Measurements from ENCODE around the gene SPP2.

Gene SPP2

DNA sequence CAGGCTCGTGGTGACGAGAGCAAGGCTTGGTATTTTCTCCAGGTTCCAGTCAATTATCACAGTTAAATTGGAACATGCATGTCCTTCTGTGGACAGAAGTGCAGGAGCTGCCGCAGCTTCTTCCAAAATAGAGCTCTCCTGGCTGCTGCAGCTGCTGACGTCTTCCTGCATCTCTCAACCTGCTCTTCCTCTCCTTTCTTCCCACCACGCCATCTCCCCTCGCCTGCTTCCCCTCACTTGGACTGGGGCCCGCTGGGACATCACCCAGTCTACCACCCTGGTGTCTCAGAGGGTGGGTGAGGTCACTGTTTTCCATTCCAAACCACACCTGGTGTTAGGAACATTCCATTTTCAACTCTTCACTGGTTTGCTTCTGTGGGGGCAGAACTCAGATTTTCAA lies 41.4 kb downstream of the SPP2 start:
- no peak for DNase-seq (ENCODE audit: low read depth in 3 of 3)

DNA sequence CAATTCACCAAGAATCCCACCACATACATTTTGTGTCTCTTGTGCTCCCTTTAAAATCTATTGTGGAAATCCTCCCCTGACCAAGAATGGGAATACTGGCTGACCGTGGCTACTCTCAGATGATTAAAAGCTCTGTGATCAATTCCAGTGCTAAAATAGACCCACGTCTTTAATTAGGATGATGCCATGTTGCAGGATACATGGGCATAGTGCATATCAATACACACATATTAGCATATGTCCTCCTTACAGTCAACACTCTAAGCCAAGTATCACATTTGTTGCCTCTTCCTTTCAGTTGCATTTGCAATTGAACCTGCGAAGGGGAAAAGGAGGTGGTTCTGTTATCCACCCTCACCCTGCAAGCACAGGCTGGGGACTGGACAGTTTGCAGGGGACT lies 41.8 kb downstream of the SPP2 start:
- no peak for DNase-seq (ENCODE audit: low read depth in 3 of 3)

DNA sequence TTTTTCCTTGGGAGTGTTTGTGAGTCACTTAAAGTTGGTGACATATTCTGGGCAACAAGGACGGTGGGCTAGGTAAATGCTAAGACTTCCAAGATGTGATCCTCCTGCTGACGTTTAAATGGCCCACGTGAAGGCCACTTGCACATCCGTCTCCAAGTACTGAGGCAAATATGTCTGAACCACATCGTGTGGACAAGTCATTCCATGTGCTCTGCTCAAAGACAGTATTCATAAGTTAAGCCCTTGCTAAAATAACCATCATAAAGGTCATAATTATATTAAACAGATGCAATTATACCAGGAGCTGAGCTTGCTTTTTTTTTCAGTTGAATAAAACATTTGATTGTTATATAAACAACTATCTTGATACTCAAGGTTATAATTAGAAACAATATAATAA lies 44.8 kb downstream of the SPP2 start:
- no peak for DNase-seq (ENCODE audit: low read depth in 3 of 3)

DNA sequence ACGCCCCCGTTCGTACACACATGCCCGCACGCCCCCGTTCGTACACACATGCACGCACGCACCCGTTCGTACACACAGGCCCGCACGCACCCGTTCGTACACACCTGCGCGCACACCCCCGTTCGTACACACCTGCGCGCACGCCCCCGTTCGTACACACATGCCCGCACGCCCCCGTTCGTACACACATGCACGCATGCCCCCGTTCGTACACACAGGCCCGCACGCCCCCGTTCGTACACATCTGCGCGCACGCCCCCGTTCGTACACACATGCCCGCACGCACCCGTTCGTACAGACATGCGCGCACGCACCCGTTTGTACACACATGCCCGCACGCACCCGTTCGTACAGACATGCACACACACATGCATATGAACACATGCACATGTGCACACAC lies 45.7 kb downstream of the SPP2 start:
- DNase-seq (ENCODE audit: low read depth in 3 of 3) = no peak

DNA sequence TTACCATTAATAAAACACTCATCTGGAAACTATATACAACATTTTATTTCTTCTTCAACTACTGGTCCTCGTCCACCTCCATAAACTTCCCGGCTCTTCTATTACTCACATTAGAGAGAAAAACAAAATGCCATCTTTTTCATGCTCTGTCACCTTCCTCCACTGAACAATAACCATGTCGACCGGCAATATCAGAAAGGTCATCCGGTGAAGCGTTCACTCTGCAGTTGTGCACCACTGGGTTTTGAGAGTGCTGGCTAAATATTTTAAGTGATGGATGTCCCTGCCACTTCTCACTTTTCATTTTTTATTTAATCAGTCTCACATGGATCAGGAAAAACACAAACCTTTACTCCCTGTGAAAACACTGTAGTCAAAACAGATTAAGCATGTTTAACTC lies 48.2 kb downstream of the SPP2 start:
- DNase-seq (ENCODE audit: low read depth in 3 of 3) = no peak

DNA sequence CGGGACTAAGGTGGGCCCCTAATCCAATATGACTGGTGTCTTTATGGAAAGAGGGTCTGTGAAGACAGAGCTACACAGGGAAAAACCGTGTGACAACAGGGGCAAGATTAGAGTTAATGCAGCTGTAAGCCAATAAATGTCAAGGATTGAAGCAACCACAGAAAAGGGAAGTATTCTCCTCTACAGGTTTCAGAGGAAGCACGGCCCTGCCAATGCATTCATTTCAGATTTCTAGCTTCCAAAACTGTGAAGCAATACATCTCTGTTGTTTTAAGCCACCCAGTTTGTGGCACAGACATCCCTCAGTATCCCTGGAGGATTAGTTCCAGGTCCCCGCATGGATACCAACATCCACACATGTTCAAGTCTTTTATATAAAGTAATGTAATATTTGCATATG lies 48.8 kb downstream of the SPP2 start:
- DNase-seq (ENCODE audit: low read depth in 3 of 3) = no peak

DNA sequence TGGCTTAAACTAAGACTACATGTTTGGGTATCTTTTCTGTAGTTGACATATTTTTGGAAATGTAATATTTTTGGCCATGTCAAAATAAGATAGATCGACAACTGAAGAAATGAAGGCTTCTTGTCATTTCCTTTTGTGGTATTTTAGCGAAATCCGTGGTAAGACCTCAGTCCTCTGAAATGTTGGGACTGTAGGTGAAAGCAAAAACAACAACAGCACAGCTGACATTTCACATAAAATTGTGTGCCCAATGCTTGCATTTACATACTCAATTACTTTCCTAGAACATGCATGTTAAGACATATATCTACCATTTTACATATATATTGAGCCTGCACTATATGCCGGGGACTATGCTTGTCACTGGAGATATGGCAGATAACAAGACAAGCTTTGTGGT lies 50.2 kb downstream of the SPP2 start:
- DNase-seq (ENCODE audit: low read depth in 3 of 3) = no peak

DNA sequence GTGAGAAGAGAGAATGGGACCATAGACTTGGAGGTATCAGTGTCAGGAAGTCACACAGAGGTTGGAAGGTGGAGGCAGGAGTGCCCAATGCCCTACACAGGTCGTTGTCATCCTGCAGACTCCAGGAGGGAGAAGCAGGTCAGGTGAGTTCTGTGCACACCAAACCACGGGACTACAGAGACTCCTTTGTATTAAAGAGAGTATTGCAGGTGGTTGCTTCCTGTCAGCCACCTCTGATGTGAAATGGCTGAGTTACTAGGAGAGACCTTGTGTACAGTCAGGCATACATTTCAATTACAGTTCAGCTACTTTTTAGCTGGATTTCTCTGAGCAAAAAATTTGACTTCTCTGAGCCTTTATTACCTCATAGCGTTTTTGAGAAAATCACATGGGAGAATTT lies 51.6 kb downstream of the SPP2 start:
- no peak for DNase-seq (ENCODE audit: low read depth in 3 of 3)

DNA sequence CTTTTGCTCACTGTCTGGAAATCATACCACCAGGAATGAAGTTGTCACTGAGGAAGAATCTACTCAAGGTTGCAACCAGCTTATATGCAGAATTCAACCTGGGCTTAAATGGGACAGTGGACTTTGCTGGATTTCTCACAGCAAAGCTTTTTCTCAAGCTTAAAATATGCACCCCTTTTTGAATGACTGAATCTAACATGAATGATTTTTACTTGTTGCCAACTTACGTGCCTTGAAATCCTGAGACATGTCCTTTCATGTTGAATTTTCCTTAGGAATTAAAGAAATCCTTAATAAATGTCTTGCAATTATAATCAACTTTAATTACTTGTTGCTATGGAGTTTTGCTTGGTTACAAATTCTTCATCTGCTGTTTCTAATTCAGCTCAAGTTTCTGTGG lies 57.4 kb downstream of the SPP2 start:
- no peak for DNase-seq (ENCODE audit: low read depth in 3 of 3)

DNA sequence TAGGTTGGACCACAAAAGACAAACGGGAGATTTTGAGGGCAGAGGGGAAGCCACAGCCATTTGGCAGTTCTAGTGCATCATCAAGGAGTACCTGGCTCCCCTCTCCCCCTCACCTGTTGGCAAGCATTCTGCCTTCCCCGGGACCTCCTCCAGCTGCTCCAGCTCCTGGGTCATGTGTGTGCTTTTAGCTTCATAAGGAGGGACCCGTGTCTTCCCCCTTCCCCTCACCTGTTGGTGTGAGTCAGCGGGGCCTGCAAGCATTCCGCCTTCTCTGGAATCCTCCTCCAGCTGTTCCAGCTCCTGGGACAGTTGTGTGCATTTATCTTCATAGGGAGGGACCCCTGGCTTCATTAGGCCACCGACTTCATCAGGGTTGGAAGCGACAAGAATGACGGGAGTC lies 58.8 kb downstream of the SPP2 start:
- DNase-seq (ENCODE audit: low read depth in 3 of 3) = no peak

DNA sequence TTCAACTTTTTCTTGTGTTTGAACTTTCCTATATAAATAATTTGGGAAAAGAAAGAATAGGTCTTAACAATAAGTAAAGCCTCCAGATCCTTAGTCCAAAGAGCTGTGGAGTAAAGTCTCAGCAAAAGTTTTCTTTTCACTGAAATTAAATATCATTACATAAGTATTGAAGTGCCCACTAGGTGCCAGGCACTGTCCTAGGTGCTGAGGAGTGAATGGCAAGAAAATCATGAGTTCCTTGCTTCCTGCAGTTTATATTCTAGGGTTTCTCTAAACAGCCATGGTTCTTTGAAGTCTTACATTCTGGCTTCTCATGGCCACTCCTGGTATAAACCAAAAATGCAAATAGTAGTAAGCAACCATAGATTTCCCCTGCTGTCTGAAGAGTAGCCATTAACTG lies 59.7 kb downstream of the SPP2 start:
- no peak for DNase-seq (ENCODE audit: low read depth in 3 of 3)

DNA sequence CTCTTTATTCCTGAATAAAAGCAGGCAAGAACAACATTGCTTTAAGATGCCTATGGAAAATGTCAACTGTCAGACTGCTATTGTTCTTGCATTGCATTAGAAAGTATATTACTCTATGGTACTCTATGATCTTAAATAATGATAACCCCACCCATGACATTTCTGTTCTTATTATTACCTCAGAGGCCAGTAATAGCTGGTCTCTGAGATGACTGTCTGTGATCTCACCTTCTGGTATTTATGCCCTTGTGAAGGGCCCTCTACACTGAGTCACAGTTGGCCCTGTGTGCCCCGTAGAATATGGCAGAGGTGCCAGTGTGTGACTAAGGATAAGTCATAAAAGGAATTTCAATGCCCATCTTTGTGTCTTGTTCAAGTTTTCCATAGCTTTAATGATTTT lies 61.0 kb downstream of the SPP2 start:
- DNase-seq (ENCODE audit: low read depth in 3 of 3) = no peak

DNA sequence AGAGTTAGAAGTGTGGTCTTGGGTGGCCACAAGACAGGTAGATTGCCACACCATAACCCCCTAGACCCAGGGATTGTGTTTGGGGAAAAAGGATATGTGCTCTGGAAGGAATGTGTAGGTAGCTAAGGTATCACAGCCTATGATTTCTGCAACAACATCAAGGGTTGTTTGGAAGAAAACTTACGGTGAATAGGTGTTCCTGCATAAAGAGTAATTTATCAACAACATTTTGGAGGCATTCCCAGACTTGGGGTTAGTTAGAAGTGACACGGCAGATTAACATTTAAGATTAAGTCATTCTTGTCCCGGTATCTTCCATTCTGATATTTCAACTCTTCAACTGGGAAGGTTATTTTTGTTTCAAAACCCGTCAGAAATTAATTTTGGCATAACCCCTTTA lies 65.5 kb downstream of the SPP2 start:
- DNase-seq (ENCODE audit: low read depth in 3 of 3) = no peak

DNA sequence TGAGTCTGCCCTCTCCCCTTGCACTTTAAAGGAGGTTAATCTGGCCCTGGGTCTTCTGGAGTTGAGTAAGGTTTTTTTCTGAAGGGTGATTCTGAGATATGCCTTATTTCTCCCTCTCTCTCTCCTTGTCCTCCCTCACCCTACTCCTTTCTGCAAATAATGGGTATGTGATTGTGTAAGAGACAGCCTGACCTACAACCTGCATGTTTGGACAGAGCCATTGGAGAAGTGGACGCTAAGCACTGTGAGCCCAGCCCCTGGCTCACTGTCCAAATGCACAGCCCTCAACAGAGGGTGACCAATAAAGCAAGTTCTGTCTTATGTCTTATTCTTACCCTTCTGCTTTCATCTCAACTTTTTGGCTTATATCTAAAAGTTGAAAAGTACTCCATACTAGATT lies 71.5 kb downstream of the SPP2 start:
- no peak for DNase-seq (ENCODE audit: low read depth in 3 of 3)

DNA sequence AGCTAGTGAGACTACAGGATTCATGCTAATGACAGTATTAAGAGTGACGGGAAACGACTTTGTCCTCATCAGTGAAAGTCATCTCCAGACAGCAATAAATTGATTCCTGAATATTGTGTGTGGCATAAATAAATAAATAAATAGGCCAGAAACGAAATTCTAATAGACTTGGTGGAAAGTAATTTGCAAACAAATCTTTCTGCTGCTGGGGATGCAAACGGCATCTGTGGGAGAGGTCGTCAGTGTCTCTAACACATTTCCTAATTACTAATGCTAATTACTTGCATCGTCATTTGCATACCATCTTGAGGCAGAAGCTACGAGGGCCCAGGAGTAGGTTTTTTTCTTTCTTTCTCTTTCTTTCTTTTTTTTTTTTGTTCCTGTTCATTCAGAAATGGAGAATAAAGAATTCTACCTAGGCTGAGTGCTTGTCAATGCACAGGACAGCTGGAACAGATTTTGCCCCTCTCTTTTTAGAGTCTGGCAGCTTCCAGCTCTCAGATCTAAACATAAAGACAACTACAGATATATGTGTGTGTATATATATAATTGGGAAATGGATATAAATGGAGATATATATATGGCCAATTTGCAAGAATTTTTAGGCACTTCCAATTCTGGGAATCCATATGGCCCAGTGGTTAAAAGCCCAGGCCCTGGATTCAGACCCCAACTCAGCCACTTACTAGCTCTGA lies 75.1 kb downstream of the SPP2 start:
- no peak for DNase-seq (ENCODE audit: low read depth in 3 of 3)

DNA sequence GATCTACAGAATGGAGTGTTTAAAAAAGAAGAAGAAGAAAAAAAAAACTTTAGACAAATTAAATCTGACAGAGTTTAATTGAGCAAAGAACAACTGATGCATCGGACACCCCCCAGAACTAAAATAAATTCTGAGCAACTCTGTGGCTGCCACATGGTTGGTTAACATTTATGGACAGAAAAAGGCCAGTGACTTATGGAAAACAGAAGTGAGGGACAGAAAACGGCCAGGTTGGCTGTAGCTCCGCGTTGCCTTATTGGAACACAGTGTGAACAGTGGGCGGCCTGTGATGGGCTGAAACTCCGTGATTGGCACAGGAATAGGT lies 75.6 kb downstream of the SPP2 start:
- no peak for DNase-seq (ENCODE audit: low read depth in 3 of 3)
